ENCODE measurements around the gene ERMAP. TPM values are rescaled to one million over a fixed set of nuclear protein-coding genes. Genes with fewer than 3 reads are reported as not detected.

ERMAP gene
- total RNA-seq = 22.1 and 34.9 TPM in 2 replicates

GRCh38 chr1:42816585-42817439 lies at the start of gene ERMAP, which contains the start of gene SVBP:
TSS of gene ERMAP (plus strand) at chr1:42817122. CDS start at chr1:42830449, 13,327 bp downstream.
TSS of gene SVBP (minus strand) at chr1:42817397. CDS start at chr1:42816544, 853 bp downstream.

GRCh38 chr1:42784946-42785693 lies 31.8 kb upstream of the ERMAP start, which contains the start of gene TMEM269:
TSS of gene TMEM269 (plus strand) at chr1:42784991. CDS start at chr1:42789894, 4,903 bp downstream.

GRCh38 chr1:42846257-42847110 lies 29.6 kb downstream of the ERMAP start, which contains the start of gene ZNF691:
TSS of gene ZNF691 (plus strand) at chr1:42846613. CDS start at chr1:42849659, 3,046 bp downstream.

Other genes starting within 250 kb of the ERMAP start
- 13.0 and 15.8 TPM in 2 replicates for gene PPIH, start 158.7 kb upstream of the ERMAP start, total RNA-seq
- 180 and 621 TPM in 2 replicates for gene YBX1, start 134.7 kb upstream of the ERMAP start, total RNA-seq
- not detected in 2 replicates for gene CLDN19, start 76.9 kb upstream of the ERMAP start, total RNA-seq
- gene P3H1, start 50.1 kb upstream of the ERMAP start, total RNA-seq = 101 and 159 TPM in 2 replicates
- gene C1orf50, start 49.9 kb upstream of the ERMAP start, total RNA-seq = 3.1 and 3.9 TPM in 2 replicates
- gene TMEM269, start 32.1 kb upstream of the ERMAP start, total RNA-seq = 0.22 TPM in 1 of 2 replicates, not detected in the other
- 12.9 and 31.4 TPM in 2 replicates for gene SVBP, start 275 bp downstream of the ERMAP start, total RNA-seq
- 6.4 and 11.4 TPM in 2 replicates for gene ZNF691, start 29.5 kb downstream of the ERMAP start, total RNA-seq
- gene SLC2A1, start 141.7 kb downstream of the ERMAP start, total RNA-seq = 1,223 and 1,458 TPM in 2 replicates